AG04450 (cell line): ENCODE results near the gene SMARCE1. TPM values are rescaled to one million over a fixed set of nuclear protein-coding genes. Genes with fewer than 3 reads are reported as not detected.

Experiments used
- CTCF ChIA-PET: fragments of 300-600, 350-600 bp; formaldehyde crosslinking; extraction: SDS; loops from one replicate; lab custom pipeline; 2022; ENCODE audit warnings: antibody characterized with exemption, inconsistent platforms; lab: Charles Lee
- POLR2A ChIA-PET: fragments of 350-600 bp; formaldehyde crosslinking; extraction: SDS; loops from one replicate; lab custom pipeline; 2021; ENCODE audit warnings: antibody characterized with exemption, inconsistent platforms; lab: Yijun Ruan, JAX
- DNase-seq: peaks from one replicate; pipeline ENCODE4 v3.0.0-alpha.2; 2011; ENCODE audit warnings: low read depth, low spot score
- H3K27ac ChIP-seq: one replicate; pipeline ENCODE4 v1.5.1; 2012; ENCODE audit warnings: low read depth, low read length, control low read depth
- H3K27me3 ChIP-seq: one replicate; pipeline ENCODE4 v1.6.0; 2012; ENCODE audit warnings: low read length; ENCODE audit not compliant: control insufficient read depth, insufficient read depth
- H3K4me3 ChIP-seq: 2 replicates; pipeline ENCODE4 v1.5.1; 2011; ENCODE audit warnings: mild to moderate bottlenecking, low read depth, low read length, control low read depth
- H3K9me3 ChIP-seq: 2 replicates; pipeline ENCODE4 v1.5.1; 2012; ENCODE audit warnings: low read length; ENCODE audit not compliant: control insufficient read depth, insufficient read depth
- polyA minus RNA-seq: library from RNA; depleted of rRNA, polyadenylated mRNA; stranded (reverse); fragments of >200 nt; gene quantifications from 2 replicates; pipeline ENCODE4 v1.2.3, GENCODE V29; 2011; rRNA and poly(A)+ RNA removed
- polyA plus RNA-seq: library from polyadenylated mRNA; depleted of rRNA; stranded (reverse); fragments of >200 nt; gene quantifications from 2 replicates; pipeline ENCODE4 v1.2.3, GENCODE V29; 2011; rRNA removed
- TF ChIP-seq, protein P1 (sequence below): IDR thresholded peaks from 2 replicates; pipeline ENCODE4 v1.5.1; 2011; ENCODE audit warnings: low read depth, low read length, control low read depth, inconsistent platforms

Gene SMARCE1
- polyA plus RNA-seq (93.3 and 111 TPM in 2 replicates), polyA minus RNA-seq (68.4 and 72.4 TPM in 2 replicates)

DNA sequence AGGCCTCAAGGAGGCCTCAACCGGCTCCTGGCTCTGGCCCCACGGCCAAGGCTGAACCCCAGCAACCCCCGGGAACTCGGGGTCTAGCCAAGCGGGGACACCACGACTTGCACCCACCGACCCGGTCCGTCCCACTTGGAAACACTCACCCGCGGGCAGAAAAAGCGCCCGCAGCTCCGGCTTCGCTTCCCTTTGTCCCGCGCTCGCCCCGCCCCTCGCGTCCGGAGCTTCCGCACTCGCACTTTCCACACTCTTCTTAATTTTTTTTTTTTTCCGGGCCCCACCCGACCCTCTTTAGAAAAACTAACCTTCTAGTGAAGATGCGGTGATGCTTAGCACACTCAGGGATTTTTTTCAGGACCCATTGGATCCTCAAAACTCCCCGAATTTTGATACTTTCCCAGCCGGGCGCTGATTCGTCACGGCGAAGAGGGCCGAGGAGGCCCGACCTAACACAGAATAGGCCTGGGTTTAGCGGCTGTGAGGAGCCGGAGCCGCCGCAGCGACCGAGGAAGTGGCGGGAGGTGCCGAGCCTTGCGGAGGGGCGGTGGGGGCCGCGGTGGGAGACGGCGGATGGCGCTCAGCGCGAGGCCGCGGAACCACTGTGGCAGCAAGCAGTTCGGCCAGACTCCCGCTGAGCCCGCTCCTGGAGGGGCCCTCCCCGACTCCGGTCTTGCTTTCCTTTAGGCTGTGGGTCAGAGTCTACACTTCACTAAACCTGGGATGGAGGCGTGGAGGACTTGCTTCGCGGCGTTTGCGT lies at the start of gene SMARCE1:
Gene SMARCE1, minus strand, starts transcription at position 195 of the 760 bp plus-strand sequence. CDS start 2,016 bp downstream, outside the sequence.
- Histone ChIP-seq H3K27ac (peak within 1 kb of the TSS; percentile 97), H3K4me3 (peak within 1 kb of the TSS; percentile 86), H3K9me3 (no peaks in the 10 kb centered on the region), H3K27me3 (no peaks in the 10 kb centered on the region)
- TF ChIP-seq, protein P1, sequence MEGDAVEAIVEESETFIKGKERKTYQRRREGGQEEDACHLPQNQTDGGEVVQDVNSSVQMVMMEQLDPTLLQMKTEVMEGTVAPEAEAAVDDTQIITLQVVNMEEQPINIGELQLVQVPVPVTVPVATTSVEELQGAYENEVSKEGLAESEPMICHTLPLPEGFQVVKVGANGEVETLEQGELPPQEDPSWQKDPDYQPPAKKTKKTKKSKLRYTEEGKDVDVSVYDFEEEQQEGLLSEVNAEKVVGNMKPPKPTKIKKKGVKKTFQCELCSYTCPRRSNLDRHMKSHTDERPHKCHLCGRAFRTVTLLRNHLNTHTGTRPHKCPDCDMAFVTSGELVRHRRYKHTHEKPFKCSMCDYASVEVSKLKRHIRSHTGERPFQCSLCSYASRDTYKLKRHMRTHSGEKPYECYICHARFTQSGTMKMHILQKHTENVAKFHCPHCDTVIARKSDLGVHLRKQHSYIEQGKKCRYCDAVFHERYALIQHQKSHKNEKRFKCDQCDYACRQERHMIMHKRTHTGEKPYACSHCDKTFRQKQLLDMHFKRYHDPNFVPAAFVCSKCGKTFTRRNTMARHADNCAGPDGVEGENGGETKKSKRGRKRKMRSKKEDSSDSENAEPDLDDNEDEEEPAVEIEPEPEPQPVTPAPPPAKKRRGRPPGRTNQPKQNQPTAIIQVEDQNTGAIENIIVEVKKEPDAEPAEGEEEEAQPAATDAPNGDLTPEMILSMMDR: no peak
- CTCF ChIA-PET: interaction anchor here (0.9 to 1.6 kb wide), 4 partner anchors 28 to 1015 kb away, joined by 3 to 6 read pairs (median 3); no protein-coding TSS in a partner anchor
- POLR2A ChIA-PET: interaction anchor here (1.0 to 1.2 kb wide), 3 partner anchors 171 to 1041 kb away, joined by 3 to 4 read pairs (median 3); partner anchors contain the start of gene EIF1
- peak; percentile 24 for DNase-seq

DNA sequence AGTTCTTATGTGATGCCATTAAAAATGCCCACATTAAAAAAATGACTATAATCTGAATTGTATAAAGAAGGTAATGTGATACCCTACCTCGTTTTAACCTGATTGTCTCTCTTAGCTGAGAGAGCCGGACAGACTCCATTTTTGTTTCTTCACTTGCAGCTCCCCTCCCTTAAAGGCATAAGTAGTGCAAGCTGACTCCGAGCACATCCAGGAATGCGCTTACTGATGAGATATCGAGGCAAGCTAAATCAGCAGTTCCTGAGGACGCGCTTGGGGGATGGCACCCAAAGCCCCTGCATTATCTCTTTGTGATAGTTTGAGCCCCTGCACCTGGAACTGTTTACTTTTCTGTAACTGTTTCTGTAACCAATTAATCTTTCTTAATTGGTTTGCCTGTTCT lies 49.7 kb upstream of the SMARCE1 start:
- Histone ChIP-seq H3K9me3 (no peaks in the 10 kb centered on the region), H3K27ac (no peak overlapping the region), H3K27me3 (peaks cover 25% of the 10 kb centered on the region), H3K4me3 (no peak overlapping the region)
- CTCF ChIA-PET: interaction anchor here (0.7 kb wide), 1 partner anchor 966 kb away, joined by 5 read pairs; no protein-coding TSS in a partner anchor
- TF ChIP-seq, protein P1: no peak
- POLR2A ChIA-PET: no interaction called here
- no peak for DNase-seq

DNA sequence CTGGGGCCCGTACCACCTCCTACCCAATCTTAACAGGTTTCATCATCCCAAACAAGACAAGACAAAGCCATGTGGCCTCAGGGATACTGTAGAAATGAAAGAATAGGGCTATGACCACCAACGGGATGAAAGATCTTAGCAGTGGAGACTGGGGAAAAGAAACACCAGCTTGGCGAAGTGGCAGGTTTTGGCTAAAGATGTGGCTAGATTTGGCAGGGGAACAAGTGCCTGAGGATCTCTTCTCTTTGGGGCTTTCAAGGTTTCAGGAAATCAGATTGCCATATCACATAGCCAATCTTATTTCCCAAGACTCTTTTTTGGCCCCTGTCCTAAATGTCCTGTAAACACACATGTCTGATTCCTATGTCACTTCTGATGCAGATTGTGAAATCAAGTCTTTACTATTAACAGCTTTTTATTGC lies 49.0 kb upstream of the SMARCE1 start:
- H3K4me3 ChIP-seq: no peak overlapping the region
- TF ChIP-seq, protein P1: no peak
- H3K27me3 ChIP-seq: peaks cover 28% of the 10 kb centered on the region
- ChIA-PET POLR2A (no interaction called here), CTCF (no interaction called here)
- H3K9me3 ChIP-seq: no peaks in the 10 kb centered on the region
- no peak overlapping the region for H3K27ac ChIP-seq
- DNase-seq: no peak

DNA sequence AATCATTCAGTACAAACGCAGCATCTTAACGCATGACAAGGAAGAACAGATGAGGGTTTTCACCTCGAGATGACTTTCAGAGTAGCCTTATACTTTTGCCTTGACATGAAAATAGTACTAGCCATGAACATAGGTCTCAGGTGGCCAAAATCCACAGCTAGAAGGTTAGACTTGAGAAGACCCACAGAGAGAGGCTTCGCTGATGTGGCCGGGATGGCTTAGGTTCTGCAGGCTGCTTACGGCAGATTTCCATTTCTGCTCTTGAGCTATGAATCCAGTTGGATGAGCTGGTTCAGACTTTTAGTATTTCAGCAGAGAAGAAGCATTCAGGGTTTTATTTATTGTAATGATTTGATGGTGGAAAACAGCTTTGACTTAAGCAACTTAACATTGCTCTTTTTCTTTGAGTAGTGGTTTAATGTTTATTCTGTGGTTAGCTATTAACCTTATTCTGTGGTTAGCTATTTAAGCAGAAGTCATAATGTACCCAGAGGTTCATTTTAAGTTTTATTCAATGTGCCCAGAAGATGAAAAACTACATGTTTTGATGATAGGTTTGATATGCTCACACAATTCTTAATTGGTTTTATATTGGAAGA lies 48.4 kb upstream of the SMARCE1 start:
- TF ChIP-seq, protein P1: no peak
- ChIA-PET POLR2A (no interaction called here), CTCF (no interaction called here)
- Histone ChIP-seq H3K27me3 (peaks cover 29% of the 10 kb centered on the region), H3K27ac (no peak overlapping the region), H3K4me3 (no peak overlapping the region), H3K9me3 (no peaks in the 10 kb centered on the region)
- DNase-seq: no peak

DNA sequence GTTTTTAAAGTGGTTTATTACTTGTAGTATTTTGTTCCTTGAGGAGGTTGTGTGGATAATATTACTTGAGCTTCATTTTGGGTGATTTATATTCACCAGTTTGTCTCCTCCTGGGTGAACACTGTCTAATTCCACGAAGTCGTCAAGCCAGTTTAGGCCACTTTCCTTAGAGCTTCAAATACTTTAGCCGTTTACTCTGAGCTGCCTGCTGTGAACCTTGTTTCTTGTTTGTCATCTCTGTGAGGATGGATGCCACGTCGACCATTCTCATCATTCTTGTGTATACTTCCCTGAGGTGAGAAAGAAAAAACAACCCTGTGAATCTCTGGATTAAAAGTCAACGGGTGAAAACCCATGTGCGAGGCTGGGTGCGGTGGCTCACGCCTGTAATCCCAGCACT lies 47.0 kb upstream of the SMARCE1 start:
- no peak for DNase-seq
- TF ChIP-seq, protein P1: no peak
- Histone ChIP-seq H3K27ac (no peak overlapping the region), H3K9me3 (no peaks in the 10 kb centered on the region), H3K4me3 (no peak overlapping the region), H3K27me3 (peaks cover 23% of the 10 kb centered on the region)
- POLR2A ChIA-PET: no interaction called here
- CTCF ChIA-PET: no interaction called here
